C4-2B (cell line): ENCODE results near the gene FCN1.

ENCODE experiments used
- CTCF ChIP-seq: fragments of 450-650 bp; conservative IDR thresholded peaks from 2 replicates; pipeline ENCODE4 v1.5.1; 2017; ENCODE audit warnings: mild to moderate bottlenecking
- ZFX ChIP-seq: fragments of 450-650 bp; IDR thresholded peaks from 2 replicates; pipeline ENCODE4 v1.6.1; 2017

GRCh38 chr9:134896834-134897583, 20.7 kb downstream of the FCN1 start:
- no peak for TF ChIP-seq CTCF
- no peak for TF ChIP-seq ZFX
